GM23338 (cell line): ENCODE measurements around the gene C1orf21. TPM values are rescaled to one million over a fixed set of nuclear protein-coding genes. Genes with fewer than 3 reads are reported as not detected.

Experiments used
- ATAC-seq: fragments of 200-7000 bp; cut with Tn5 transposase; 3 replicates; pipeline ENCODE4 v1.9.1; 2020
- DNase-seq: peaks from one replicate; pipeline ENCODE4 v3.0.0-alpha.2; 2015; ENCODE audit warnings: low spot score
- H2AFZ ChIP-seq: fragments of 200-600 bp; sonication (generic); 2 replicates; pipeline ENCODE4 v1.8.0; 2016; ENCODE audit warnings: antibody characterized with exemption, mild to moderate bottlenecking, moderate library complexity
- H3F3A ChIP-seq: fragments of 200-600 bp; sonication (generic); replicated peaks from 2 replicates; pipeline ENCODE4 v1.8.0; 2017; ENCODE audit warnings: antibody characterized with exemption, mixed run types, low read depth
- H3K27ac ChIP-seq: fragments of 200-600 bp; sonication (generic); 2 replicates; pipeline ENCODE4 v1.6.1; 2016; ENCODE audit warnings: low read depth
- H3K27me3 ChIP-seq: fragments of 200-600 bp; sonication (generic); 2 replicates; pipeline ENCODE4 v1.8.0; 2016; ENCODE audit warnings: mild to moderate bottlenecking, mixed run types, moderate library complexity; ENCODE audit not compliant: insufficient read depth
- H3K36me3 ChIP-seq: fragments of 200-600 bp; sonication (generic); 2 replicates; pipeline ENCODE4 v1.8.0; 2016; ENCODE audit warnings: mild to moderate bottlenecking; ENCODE audit not compliant: insufficient read depth
- H3K4me1 ChIP-seq: fragments of 200-600 bp; sonication (generic); 2 replicates; pipeline ENCODE4 v1.8.0; 2016; ENCODE audit warnings: mild to moderate bottlenecking, moderate library complexity; ENCODE audit not compliant: insufficient read depth
- H3K4me2 ChIP-seq: fragments of 200-600 bp; sonication (generic); 2 replicates; pipeline ENCODE4 v1.7.1; 2017; ENCODE audit warnings: mixed run types
- H3K4me3 ChIP-seq: fragments of 200-600 bp; sonication (generic); 2 replicates; pipeline ENCODE4 v1.6.1; 2016; ENCODE audit warnings: mixed run types
- H3K79me2 ChIP-seq: fragments of 200-600 bp; sonication (generic); replicated peaks from 2 replicates; pipeline ENCODE4 v1.8.0; 2017; ENCODE audit warnings: mild to moderate bottlenecking; ENCODE audit not compliant: insufficient read depth
- H3K9me2 ChIP-seq: fragments of 200-600 bp; sonication (generic); 2 replicates; pipeline ENCODE4 v1.8.0; 2017; ENCODE audit not compliant: insufficient read depth
- H4K20me1 ChIP-seq: fragments of 200-600 bp; sonication (generic); replicated peaks from 2 replicates; pipeline ENCODE4 v1.8.0; 2017; ENCODE audit warnings: mild to moderate bottlenecking; ENCODE audit not compliant: insufficient read depth
- H3K27ac Mint-ChIP-seq: 2 replicates; pipeline ENCODE4 v1.8.0; 2020; ENCODE audit warnings: inconsistent platforms, mild to moderate bottlenecking, moderate library complexity, mixed read lengths
- H3K27me3 Mint-ChIP-seq: 3 replicates; pipeline ENCODE4 v1.8.0; 2022; ENCODE audit warnings: low read depth, mild to moderate bottlenecking, moderate library complexity, mixed read lengths, inconsistent platforms; ENCODE audit not compliant: insufficient read depth, poor library complexity
- H3K36me3 Mint-ChIP-seq: 3 replicates; pipeline ENCODE4 v1.8.0; 2021; ENCODE audit warnings: low read depth, mild to moderate bottlenecking, inconsistent platforms, moderate library complexity, mixed read lengths
- H3K4me1 Mint-ChIP-seq: 3 replicates; pipeline ENCODE4 v1.8.0; 2020; ENCODE audit warnings: mild to moderate bottlenecking, inconsistent platforms, mixed read lengths
- H3K4me3 Mint-ChIP-seq: 3 replicates; pipeline ENCODE4 v1.8.0; 2021; ENCODE audit warnings: moderate library complexity, mild to moderate bottlenecking, inconsistent platforms, mixed read lengths
- H3K9me3 Mint-ChIP-seq: 3 replicates; pipeline ENCODE4 v1.8.0; 2020; ENCODE audit warnings: moderate library complexity, mild to moderate bottlenecking, inconsistent platforms, mixed read lengths
- ETS1 ChIP-seq: IDR thresholded peaks from 2 replicates; pipeline ENCODE4 v1.6.1; 2016; ENCODE audit warnings: antibody characterized with exemption
- EZH2 ChIP-seq: fragments of 200-600 bp; sonication (generic); IDR thresholded peaks from one replicate; pipeline ENCODE4 v1.8.0; 2017; ENCODE audit warnings: antibody characterized with exemption, mild to moderate bottlenecking, low read depth; ENCODE audit not compliant: unreplicated experiment
- EZH2phosphoT487 ChIP-seq: fragments of 200-600 bp; sonication (generic); IDR thresholded peaks from one replicate; pipeline ENCODE4 v1.8.1; 2018; ENCODE audit warnings: antibody characterized with exemption; ENCODE audit not compliant: unreplicated experiment
- JUNB ChIP-seq: IDR thresholded peaks from one replicate; pipeline ENCODE4 v1.6.1; 2016; ENCODE audit warnings: antibody characterized with exemption; ENCODE audit not compliant: unreplicated experiment
- POLR2AphosphoS5 ChIP-seq: IDR thresholded peaks from 2 replicates; pipeline ENCODE4 v1.6.1; 2016; ENCODE audit warnings: antibody characterized with exemption, low read depth
- REST ChIP-seq: IDR thresholded peaks from one replicate; pipeline ENCODE4 v1.6.1; 2018; ENCODE audit warnings: antibody characterized with exemption; ENCODE audit not compliant: unreplicated experiment
- STAT1 ChIP-seq: IDR thresholded peaks from one replicate; pipeline ENCODE4 v1.6.1; 2016; ENCODE audit warnings: antibody characterized with exemption; ENCODE audit not compliant: unreplicated experiment
- polyA plus RNA-seq: library from polyadenylated mRNA; unstranded; fragments of >200 nt; fragmentation: Nextera tagmentation; extraction: Ambion mirVana; gene quantifications from 2 replicates; pipeline ENCODE4 v1.2.1, GENCODE V29; 2016
- total RNA-seq: library from RNA; depleted of rRNA; stranded (reverse); fragments of >200 nt; shearing (Covaris generic); gene quantifications from 2 replicates; pipeline ENCODE4 v1.2.3, GENCODE V29; 2014

The C1orf21 gene
- total and polyA plus RNA-seq, 2 experiments from 2014 or later, result 28.0 to 40.4 TPM

GRCh38 chr1:184510110-184510509, 123.3 kb downstream of the C1orf21 start (continued):
- no peak for TF ChIP-seq REST
- TF ChIP-seq STAT1, result no peak
- no peak for TF ChIP-seq EZH2phosphoT487
- TF ChIP-seq ETS1, result no peak

GRCh38 chr1:184512724-184513123, 125.9 kb downstream of the C1orf21 start:
- no peak for ATAC-seq
- no peaks in the 10 kb centered on the region for H3K27me3 Mint-ChIP-seq
- Histone ChIP-seq H3K36me3 (no peaks in the 10 kb centered on the region; the same call in 1 of the 2 replicates), H4K20me1 (no peaks in the 10 kb centered on the region), H3F3A (no peaks in the 10 kb centered on the region), H3K4me2 (no peak overlapping the region), H3K9me2 (peaks cover 2% of the 10 kb centered on the region; the same call in 1 of the 2 replicates), H3K4me1 (no peaks in the 10 kb centered on the region), H3K27ac (no peak overlapping the region), H3K27me3 (no peaks in the 10 kb centered on the region), H3K4me3 (no peak overlapping the region), H3K79me2 (no peaks in the 10 kb centered on the region), H2AFZ (no peak overlapping the region)
- peaks cover 3% of the 10 kb centered on the region; the same call in 2 of the 3 replicates for H3K36me3 Mint-ChIP-seq
- DNase-seq, result no peak
- peaks cover 5% of the 10 kb centered on the region; the same call in 1 of the 3 replicates for H3K4me1 Mint-ChIP-seq
- H3K27ac Mint-ChIP-seq, result no peak overlapping the region
- H3K9me3 Mint-ChIP-seq, result no peaks in the 10 kb centered on the region
- no peak overlapping the region for H3K4me3 Mint-ChIP-seq
- TF ChIP-seq ETS1, result no peak
- TF ChIP-seq JUNB, result no peak

GRCh38 chr1:184513421-184513820, 126.6 kb downstream of the C1orf21 start:
- Histone ChIP-seq H3K4me1 (no peaks in the 10 kb centered on the region), H2AFZ (no peak overlapping the region), H3K79me2 (no peaks in the 10 kb centered on the region), H3K36me3 (no peaks in the 10 kb centered on the region; the same call in 1 of the 2 replicates), H3K4me2 (no peak overlapping the region), H3K27ac (no peak overlapping the region; the same call in 1 of the 2 replicates), H3F3A (no peaks in the 10 kb centered on the region), H3K27me3 (no peaks in the 10 kb centered on the region), H3K4me3 (no peak overlapping the region), H4K20me1 (no peaks in the 10 kb centered on the region), H3K9me2 (peaks cover 2% of the 10 kb centered on the region; the same call in 1 of the 2 replicates)
- H3K4me1 Mint-ChIP-seq, result peaks cover 5% of the 10 kb centered on the region; the same call in 1 of the 3 replicates
- peaks cover 3% of the 10 kb centered on the region; the same call in 2 of the 3 replicates for H3K36me3 Mint-ChIP-seq
- peak; percentile 26 for DNase-seq
- no peaks in the 10 kb centered on the region for H3K9me3 Mint-ChIP-seq
- no peak overlapping the region for H3K4me3 Mint-ChIP-seq
- ATAC-seq, result peak; percentile 73
- peak overlapping the region; percentile 27; the same call in 1 of the 2 replicates for H3K27ac Mint-ChIP-seq
- TF ChIP-seq EZH2, result no peak
- no peak for TF ChIP-seq POLR2AphosphoS5
- no peaks in the 10 kb centered on the region for H3K27me3 Mint-ChIP-seq
